ENCODE measurements around the gene PRDX1.

- TF ChIP-seq CTCF (IDR thresholded peaks at IDR 0.05) = peak; percentile 95 to 100 (median 98)
- TF ChIP-seq POLR2A (IDR thresholded peaks at IDR 0.05) = no peak
Measured at GRCh38 chr1:45569962-45570581, 48.4 kb upstream of the PRDX1 start.
